Cardiac septum (tissue), 1 donor: ENCODE measurements around the gene DOCK10. TPM values are rescaled to one million over a fixed set of nuclear protein-coding genes. Genes with fewer than 3 reads are reported as not detected.

ENCODE experiments used
- DNase-seq: peaks from one replicate; pipeline ENCODE4 v3.0.0-alpha.2; 2020; ENCODE audit warnings: low spot score
- intact Hi-C: fragments of 100-400 bp; cut with DNase I; formaldehyde crosslinking; loops from one replicate; pipeline ENCODE4 v1.14.0; 2022
- total RNA-seq: library from RNA; stranded (reverse); fragmentation: NEBNext Ultra II Directional; extraction: Animal tissue kit (Norgen Biotek cat#: 25700); gene quantifications from one replicate; pipeline ENCODE4 v1.2.1, GENCODE V29; 2021
- donor health status: DM: no; HTN: no; CAD: no.

Gene DOCK10
- total RNA-seq, 1 donor from 2014 or later, result 2.6 TPM

DNA sequence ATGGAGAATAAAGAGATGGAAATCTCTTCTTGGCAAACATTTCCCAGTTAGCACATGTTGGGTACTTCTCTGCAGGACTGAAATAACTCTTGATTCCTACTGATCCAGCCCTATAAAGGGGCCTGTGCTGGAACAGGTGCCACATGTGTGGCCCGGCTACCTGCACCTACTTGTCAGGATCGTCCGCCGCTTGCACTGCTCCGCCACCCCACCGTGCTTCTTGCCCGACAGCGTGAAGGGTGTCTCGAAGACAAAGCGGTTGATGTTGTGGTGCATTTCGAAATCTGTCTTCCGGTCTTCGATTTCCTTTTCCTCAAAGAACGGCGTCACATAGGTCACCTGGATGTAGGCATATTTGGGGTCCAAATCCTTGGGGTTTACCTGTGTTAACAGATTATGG, 267.5 kb downstream of the DOCK10 start:
- no peak for DNase-seq
- intact Hi-C loops, result loop anchor here (5.0 kb wide), 1 partner anchor 417 kb away; no protein-coding TSS in a partner anchor

DNA sequence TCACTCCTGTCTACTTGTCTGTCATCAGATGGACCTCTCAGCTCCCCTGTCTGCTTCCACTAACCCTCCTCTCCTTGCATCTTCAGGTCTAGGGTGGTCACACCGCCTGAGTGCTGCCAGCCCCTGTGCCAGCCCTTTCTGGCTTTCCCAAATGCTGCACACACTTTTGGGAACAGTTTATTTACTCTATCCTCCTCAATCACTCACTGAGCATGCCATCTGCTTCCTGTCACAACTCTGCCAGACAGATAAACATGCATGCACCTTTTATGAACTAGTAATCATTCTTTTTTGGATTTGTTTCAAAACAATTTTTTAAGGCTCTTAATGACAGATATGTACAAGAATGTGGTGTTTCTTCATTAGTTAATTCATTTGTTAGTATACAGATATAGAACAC, 269.8 kb downstream of the DOCK10 start:
- intact Hi-C loops, result no loop called here
- DNase-seq, result no peak

- intact Hi-C loops, result no loop called here
- no peak for DNase-seq
Measured at GRCh38 chr2:224769489-224769888, 272.8 kb downstream of the DOCK10 start.

DNA sequence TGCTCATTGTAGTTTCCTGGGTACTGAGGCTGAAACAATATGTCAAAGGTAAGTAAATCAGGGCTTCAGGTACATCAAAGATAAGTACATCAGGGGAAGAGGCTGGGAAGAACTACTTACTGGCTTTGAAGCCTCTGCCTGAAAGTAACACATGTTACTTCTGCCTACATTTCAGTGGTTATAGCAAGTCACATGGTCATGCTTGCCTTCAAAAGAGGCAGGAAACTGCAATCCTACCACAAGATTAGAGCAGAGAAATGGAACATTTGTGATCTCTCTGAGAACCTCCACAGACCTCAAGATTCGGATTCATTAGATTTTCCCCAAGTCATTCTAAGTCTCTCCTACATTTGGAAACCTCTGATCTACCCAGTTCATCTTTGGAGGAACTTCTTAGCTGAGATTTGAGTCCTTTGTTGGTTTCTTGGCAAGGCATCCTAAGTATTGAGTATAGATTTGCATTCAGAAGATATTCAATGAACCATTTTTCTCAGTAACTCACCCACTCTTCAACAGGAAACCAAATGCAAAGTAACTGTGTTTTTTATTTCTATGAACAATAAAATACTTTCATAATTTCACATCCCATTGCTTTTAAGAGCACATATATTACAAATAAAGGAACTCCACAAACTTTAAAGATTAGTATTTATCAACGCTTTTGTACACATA, 277.6 kb downstream of the DOCK10 start:
- DNase-seq, result no peak
- intact Hi-C loops, result no loop called here

DNA sequence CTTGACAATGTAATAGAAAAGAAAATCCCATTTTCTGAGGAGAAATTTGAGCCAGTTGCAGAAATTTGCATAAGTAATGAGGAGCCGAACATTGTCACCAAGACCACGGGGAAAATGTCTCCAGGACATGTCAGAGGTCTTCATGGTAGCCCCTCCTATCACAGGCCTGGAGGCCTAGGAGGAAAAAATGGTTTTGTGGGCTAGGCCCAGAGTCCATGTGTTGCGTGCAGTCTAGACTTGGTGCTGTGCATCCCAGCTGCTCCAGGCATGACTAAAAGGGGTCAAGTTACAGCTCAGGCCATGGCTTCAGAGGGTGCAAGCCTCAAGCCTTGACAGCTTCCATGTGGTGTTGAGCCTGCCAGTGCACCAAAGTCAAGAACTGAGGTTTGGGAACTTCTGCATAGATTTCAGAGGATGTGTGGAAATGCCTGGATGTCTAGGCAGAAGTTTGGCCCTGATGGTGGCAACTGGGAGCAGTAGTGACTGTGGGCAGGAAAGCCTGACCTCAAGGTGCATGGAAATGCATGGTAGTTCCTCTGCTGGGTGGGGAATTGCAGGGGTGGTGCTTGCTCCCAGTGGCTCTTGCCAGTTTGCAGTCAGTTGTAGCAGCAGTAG, 284.2 kb downstream of the DOCK10 start:
- no peak for DNase-seq
- intact Hi-C loops, result no loop called here

- intact Hi-C loops, result no loop called here
- DNase-seq, result no peak
Measured at GRCh38 chr2:224753743-224754540, 288.3 kb downstream of the DOCK10 start.

GRCh38 chr2:224751996-224752698, 290.1 kb downstream of the DOCK10 start:
- no peak for DNase-seq
- intact Hi-C loops, result no loop called here

DNA sequence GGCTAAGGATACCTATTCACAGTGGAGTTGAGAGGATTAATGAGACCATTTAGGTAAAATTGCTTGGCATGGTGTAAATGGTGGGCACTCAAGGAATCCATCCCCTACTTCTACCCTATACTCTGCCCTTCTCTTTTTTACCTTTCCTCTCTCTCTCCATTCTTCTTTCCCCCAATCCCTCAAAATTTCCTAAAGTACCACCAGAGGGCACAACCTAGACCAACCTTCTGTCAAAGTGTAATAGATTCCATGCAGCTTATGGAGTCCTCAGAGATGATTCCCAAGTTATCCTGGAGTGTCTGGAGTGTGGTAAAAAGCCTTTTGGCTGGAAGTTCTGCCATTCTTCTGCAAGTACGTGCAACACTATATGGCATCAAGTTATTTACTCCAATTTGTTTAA, 293.1 kb downstream of the DOCK10 start:
- DNase-seq, result no peak
- intact Hi-C loops, result no loop called here

GRCh38 chr2:224747765-224748164, 294.5 kb downstream of the DOCK10 start:
- DNase-seq, result no peak
- intact Hi-C loops, result no loop called here

DNA sequence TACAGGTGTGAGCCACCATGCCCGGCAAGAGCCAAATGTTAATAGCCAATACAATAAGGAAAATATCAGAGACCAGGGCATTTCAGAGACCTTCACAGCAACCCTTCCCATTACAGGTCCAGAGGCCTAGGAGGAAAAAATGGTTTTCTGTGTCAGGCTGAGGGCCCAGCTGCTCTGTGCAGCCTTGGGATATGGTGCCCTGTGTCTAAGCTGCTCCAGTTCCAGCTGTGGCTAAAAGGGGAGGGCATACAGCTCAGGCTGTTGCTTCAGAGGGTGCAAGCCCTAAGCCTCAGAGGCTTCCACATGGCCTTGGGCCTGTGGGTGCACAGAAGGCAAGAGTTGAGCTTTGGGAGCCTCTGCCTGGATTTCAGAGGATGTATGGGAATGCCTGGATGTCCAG, 306.0 kb downstream of the DOCK10 start:
- intact Hi-C loops, result no loop called here
- no peak for DNase-seq

GRCh38 chr2:224734949-224735348, 307.3 kb downstream of the DOCK10 start:
- intact Hi-C loops, result no loop called here
- DNase-seq, result no peak

DNA sequence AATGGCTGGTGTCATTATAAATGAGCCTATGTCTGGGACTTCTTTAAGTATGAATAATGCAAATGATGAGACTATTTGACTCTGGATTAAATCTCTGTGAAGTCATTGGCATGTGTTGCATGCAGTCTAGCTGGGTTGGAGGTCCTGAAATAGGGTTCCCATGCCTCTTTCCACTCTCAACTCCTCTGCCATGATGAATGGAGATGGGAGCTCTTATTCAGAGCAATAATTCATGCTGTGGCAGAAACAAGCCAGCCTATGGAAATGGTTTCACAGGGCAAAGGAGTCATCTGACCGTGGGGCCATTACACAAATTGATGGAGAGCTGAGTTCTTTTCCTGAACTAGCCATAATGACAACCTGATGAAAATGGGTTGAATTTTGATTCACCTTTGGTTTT, 310.6 kb downstream of the DOCK10 start:
- DNase-seq, result no peak
- intact Hi-C loops, result no loop called here

DNA sequence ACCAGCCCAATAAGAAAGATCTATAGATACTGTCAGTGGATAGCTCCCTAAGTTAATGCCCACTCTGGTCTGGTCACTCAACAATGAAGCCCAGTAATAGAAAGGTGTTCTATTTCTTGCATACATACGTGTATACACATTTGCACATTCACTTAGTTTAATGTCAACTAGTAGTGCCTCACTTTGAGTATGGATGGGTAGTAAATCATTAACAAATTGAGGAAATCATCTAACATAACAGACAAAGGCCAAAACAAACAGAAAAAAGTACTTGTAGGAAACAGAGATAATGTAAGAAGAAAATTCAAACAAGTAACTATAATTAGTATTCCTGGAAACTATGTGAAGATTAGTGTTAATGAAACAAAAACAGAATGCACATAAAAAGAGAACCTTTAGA, 312.8 kb downstream of the DOCK10 start:
- intact Hi-C loops, result no loop called here
- no peak for DNase-seq

- no peak for DNase-seq
- intact Hi-C loops, result no loop called here
Measured at GRCh38 chr2:224724331-224724730, 317.9 kb downstream of the DOCK10 start.

- intact Hi-C loops, result no loop called here
- no peak for DNase-seq
Measured at GRCh38 chr2:224723586-224724217, 318.6 kb downstream of the DOCK10 start.

DNA sequence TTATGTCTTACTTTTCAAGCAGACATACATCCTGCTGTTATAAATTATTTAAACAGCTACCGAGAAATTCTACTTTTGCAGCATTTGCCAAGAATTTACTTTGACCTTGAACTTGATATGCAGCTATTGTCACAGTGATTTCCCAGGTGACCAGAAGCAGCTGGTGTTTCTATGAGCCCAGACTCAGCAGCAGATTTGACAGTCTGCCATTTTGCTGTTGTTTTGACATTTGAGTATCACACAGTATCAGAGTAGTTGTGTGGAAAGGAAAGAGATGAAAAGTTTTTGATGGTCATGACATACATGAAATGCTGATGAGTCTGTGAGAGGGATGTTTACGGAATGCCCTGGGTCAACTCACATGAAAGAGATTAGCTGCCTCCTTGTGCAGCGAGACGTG, 319.5 kb downstream of the DOCK10 start:
- DNase-seq, result no peak

GRCh38 chr2:224722250-224722649, 320.0 kb downstream of the DOCK10 start:
- intact Hi-C loops, result no loop called here

More for the DNA sequence above, 319.5 kb downstream of the DOCK10 start:
- intact Hi-C loops, result no loop called here

DNA sequence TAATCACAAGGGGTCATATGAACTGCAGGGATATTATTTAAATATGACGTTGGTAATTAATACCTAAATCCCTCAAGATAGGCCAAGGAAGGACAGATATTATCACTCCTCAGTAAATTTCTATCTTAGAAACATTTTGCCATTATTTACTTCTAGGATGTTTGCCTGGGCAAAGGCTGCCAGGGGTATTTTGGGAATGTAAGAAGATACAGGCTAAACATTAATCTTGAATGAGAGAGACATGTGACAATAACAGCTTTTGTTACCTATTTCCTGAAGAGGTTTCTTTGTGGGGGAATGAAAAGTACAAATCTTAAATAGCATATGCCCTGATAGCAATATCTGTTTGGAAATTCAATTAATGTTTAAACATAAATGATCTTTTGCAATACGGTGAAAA, 325.3 kb downstream of the DOCK10 start:
- intact Hi-C loops, result no loop called here
- DNase-seq, result no peak

More at GRCh38 chr2:224722250-224722649, 320.0 kb downstream of the DOCK10 start:
- DNase-seq, result no peak

DNA sequence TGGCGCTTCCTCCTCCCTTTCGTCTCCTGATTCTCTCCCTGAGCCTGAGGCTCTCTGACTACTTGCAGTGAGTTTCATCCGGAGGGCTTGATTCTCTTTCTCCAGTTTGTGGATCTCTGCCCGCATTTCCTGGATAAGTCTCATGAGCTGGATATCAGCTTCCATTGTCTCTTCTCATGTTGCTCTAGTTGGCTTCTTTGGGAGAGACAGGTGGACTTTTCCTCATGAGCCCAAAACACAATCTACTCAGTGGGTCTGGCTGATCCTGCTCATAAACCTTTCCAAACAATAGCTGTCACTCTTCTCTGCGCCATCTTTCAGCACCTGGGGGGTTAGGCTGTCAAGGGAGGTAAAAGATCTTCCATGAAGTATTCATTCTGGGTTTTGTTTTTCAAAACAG, 326.1 kb downstream of the DOCK10 start, which contains the start of gene CCDC195:
Gene CCDC195, minus strand, starts transcription at position 165 of the 400 bp plus-strand sequence. Its CDS starts 0 bp downstream, at position 165.
- intact Hi-C loops, result no loop called here
- no peak for DNase-seq
